HG03039 (cell line): ENCODE data around the gene KRT37.

Experiments
- ATAC-seq: cut with Tn5 transposase; IDR thresholded peaks from one replicate; pipeline ENCODE4 v1.9.1; 2021; ENCODE audit warnings: mild to moderate bottlenecking, moderate library complexity; ENCODE audit not compliant: unreplicated experiment

Gene KRT37

DNA sequence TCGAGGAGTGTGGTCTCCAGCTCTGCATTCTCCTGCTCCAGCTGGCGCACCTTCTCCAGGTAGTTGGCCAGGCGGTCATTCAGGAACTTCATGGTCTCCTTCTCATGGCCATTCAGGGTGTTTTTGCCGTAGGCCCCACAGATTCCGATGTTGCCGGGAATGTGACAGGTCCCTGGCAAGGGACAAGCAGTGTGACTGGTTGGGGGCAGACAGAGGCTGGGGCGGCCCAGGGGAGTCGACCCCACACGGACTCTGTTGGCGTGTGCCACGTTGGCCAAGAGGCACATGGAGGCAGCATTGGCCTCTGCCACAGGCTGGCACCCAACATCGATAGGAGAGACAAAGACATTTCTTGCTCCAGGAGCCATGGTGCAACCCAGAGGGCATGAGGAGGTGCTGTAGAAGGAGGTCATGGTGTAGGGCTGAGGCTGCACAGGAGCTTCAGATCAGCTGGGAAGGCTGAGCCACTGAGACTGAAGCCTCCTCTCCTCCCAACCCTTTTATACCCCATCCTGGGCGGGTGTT, at the start of gene KRT37:
Gene KRT37 (minus strand): TSS at position 475 of the 525 bp plus-strand sequence. CDS start 62 bp downstream, at position 413.
- no peak for ATAC-seq

DNA sequence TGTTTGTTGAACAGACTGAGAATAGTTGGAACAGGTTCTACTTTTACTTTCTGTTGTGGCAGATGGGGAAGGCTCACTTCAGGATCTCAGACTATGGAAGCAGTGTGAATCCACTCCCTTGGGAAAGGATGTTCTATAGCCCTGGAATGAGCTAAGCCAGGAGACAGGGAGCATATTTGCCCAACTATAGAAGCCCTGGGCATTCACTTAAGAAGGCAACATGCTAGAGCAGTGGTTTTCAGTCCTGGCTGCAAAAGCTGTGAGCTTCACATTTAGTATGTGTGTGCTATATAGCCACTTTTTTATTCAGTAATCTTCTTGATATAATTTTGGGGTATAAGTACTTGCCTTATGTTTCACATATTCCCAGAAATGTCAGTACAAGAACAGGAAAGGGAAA, 44.0 kb upstream of the KRT37 start:
- ATAC-seq: no peak

- no peak for ATAC-seq
Measured at GRCh38 chr17:41467561-41467960, 43.2 kb upstream of the KRT37 start.

DNA sequence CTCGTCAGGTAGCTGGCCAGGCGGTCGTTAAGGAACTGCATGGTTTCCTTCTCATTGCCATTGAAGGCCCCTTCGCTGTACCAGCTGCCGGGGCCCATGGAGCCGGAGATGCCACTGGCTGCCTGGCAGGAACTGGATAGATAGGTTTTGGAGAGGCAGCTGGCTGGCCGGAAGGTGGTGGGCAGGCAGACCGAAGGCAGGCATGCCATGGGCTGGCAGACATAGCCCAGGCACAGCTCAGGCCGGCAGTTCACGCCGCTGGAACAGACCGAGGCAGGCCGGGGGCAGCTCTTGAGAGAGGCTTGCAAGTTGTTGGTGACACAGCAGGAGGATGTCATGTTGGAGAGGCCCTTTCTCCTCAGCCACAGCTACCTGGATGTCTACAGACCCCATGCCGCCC, 42.6 kb upstream of the KRT37 start, which contains the start of gene KRT32:
Gene KRT32 (minus strand): TSS at position 399 of the 400 bp plus-strand sequence. CDS start 61 bp downstream, at position 338.
- ATAC-seq: no peak

GRCh38 chr17:41464682-41465081, 40.3 kb upstream of the KRT37 start:
- no peak for ATAC-seq

DNA sequence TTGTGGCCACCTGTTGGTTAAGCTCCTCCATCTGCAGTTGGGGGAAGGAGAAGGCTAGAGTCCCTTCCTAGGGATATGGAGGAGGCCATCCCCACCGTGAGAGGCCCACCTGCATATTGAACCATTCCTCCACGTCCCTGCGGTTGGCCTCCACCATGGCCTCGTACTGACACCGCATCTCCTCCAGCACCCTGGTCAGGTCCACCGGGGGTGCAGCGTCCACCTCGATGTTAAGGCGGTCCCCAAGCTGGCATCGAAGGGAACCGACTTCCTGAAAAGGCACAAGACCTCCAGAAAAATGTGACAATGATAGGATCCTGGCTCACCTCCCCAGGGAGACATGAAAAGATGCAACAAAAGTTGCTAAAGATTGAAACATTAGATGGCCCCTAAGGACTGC, 39.8 kb upstream of the KRT37 start:
- ATAC-seq: no peak

- no peak for ATAC-seq
Measured at GRCh38 chr17:41463746-41464145, 39.4 kb upstream of the KRT37 start.

DNA sequence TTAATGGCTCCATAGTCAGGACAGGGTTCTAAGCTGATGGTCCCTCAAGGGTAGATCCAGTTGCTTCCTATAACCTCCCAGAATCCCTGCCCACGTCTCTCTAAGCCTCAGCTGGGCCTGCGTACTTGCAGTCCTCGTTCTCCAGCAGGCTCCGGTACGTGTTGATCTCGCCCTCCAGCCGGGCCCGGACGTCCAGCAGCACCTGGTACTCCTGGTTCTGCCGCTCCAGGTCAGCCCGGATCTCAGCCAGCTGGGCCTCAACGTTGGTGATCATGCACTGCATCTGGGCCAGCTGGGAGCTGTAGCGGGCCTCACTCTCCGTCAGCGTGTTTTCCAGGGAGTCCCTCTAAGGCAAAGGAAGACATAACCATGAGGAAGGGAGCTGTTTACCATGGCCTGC, 38.3 kb upstream of the KRT37 start:
- no peak for ATAC-seq

- ATAC-seq: no peak
Measured at GRCh38 chr17:41457676-41458075, 33.3 kb upstream of the KRT37 start.

DNA sequence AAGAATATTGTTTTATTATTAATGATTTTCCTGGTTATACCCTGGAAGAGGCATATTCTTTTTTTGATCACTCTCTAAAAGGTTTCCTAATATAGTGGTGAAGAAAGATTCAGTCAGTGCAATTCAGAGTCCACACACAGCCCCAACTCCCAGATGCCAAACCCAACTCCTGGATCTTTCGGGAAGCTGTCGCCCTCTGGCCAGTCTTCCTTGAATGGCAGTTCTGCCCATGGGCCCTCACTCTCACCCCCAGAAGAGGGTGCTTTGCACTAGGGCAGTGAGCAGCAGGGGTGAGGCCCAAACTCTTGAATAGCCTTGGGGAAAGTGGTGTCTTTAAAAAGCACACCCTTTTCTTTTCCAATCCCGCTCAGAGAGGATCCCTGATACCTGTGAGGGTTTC, 31.8 kb upstream of the KRT37 start:
- ATAC-seq: no peak

DNA sequence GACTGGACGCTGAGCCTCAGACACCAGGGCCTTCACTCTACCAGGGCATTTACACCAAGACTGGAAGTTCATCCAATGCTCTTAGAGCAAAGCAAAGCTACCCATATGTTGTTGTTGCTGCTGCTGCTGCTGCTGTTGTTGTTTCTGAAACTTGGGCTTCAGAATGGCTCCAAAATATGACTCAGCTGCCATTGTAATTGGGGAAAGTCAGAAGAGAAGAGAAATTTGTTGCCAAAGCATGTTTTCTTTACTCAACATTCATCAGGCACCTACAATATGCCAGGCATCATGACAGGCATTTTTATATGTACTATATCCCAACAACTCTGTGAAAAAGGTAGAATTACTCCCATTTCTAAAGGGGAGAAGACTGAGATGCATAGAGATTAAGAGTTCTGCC, 30.9 kb upstream of the KRT37 start:
- ATAC-seq: no peak

DNA sequence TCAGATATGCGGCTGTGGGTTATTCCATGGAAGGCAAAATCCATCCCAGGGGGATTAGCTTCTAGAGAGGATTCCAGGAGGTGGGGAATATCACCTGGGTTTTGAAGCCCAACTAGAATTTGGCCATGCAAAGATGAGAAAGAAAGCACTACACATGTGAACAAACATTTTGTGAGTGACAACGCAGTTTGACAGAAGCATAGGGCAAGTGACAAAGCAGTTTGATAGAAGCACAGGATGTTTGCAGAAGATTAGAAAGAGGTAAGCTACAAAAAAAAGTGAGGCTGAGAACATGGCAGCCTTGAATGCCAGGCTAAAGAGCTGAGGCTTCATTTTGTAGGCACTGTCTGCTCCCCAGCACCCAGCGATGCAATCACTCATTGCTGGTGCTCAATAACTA, 28.7 kb upstream of the KRT37 start:
- no peak for ATAC-seq

GRCh38 chr17:41452281-41452680, 27.9 kb upstream of the KRT37 start:
- no peak for ATAC-seq

DNA sequence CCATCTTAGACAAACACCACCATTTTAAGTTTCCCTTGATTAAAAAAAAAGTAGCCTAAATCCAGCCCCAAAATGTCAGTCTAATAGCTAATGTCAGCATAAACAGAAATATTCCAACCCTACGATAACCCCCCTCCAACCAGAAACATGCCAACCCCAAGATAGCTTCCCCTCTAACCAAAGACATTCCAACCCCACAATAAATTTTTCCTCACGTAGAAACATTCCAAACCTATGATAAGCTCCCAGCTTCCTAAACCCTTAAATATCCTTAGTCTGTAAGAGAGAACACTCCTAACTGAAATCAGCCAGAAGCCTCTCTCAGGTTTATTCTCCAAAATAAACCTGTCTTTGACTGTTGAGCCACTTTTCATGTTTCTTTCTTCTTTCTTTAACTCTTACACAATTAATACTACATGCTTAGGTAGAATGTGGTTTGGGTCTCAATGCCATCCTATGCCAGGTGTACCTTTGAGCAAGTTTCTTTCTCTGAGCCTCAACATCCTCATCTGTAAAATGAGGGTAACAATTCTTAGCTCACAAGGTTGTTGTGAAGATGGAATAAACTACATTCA, 26.9 kb upstream of the KRT37 start:
- no peak for ATAC-seq

DNA sequence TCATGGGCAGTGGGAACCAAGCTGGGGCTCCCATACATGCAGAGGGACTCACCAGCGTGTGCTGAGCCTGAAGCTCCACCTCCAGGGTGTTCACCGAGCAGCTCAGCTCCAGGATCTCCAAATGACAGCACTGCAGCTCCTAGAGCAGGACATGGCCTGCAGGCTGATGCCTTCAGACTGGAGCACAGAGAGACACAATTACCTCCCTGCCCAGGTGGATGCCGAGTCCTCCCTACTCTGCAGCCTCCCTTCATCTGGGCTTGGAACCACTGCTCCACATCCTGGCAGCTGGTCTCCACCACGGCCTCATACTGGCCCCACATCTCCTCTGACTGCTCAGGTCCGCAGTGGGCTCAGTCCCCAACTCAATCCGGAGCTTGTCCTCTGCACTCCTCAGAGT, 24.6 kb upstream of the KRT37 start:
- ATAC-seq: no peak

DNA sequence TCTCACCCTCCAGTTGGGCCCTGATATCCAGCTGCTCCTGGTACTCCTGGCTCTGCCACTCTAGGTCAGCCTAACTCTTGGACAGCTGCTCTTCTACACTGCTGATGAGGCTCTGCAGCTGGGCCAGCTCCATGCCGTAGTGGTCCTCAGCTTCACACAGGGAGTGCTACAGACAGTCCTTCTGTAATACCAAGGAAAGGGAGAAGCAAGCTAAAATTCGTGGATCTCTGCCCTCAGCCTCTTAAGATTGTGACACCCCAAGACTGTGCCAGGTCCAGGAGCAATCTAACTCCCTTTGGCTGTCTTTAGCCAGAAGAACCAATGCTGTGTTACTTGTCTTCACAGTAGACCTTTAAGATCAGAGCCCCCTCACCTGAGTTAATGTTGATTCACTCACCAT, 24.1 kb upstream of the KRT37 start:
- ATAC-seq: no peak

DNA sequence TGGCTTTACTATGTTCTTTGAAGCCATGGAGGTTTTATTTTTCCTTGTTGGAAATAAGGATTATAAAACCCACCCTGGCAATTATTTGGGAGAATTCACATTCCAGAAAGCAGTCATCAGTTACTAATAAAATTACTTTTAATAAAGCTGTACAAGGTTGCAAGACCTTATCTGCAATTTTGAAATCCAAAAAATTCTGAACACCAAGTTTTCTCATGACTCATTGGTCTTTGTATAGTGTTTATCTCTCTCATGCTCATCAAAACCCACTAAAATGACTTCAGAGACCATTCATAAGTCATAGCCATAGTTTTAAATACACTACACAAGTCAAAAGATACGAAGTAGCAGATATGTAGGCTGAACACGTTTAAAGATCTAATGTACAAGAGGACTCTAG, 22.4 kb upstream of the KRT37 start:
- no peak for ATAC-seq

- ATAC-seq: no peak
Measured at GRCh38 chr17:41444640-41445039, 20.3 kb upstream of the KRT37 start.

GRCh38 chr17:41444186-41444585, 19.8 kb upstream of the KRT37 start:
- no peak for ATAC-seq

DNA sequence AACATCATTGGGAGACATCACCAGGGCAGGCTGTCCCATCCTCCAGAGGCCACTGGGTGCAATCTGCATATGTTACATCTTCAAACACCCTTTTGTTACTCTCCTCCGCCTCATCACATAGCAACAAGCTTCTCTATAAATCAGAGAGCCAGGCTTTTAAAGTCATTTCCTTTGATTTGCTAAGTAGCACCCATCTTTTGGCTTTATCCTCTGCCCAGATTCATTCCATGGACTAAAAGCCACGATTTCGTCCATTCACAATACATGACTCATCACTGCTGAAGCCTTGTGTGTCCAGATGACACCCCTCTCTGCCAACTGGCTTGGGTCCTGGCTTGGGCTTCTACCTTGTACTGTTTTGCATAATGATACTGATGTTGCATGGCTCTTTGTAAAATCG, 18.4 kb upstream of the KRT37 start:
- ATAC-seq: no peak

GRCh38 chr17:41440531-41441033, 16.2 kb upstream of the KRT37 start, which contains the start of gene KRT38:
Gene KRT38 (minus strand): TSS chr17:41440983. CDS start chr17:41440921, 62 bp downstream.
- ATAC-seq: no peak

GRCh38 chr17:41439375-41439774, 15.0 kb upstream of the KRT37 start:
- no peak for ATAC-seq

DNA sequence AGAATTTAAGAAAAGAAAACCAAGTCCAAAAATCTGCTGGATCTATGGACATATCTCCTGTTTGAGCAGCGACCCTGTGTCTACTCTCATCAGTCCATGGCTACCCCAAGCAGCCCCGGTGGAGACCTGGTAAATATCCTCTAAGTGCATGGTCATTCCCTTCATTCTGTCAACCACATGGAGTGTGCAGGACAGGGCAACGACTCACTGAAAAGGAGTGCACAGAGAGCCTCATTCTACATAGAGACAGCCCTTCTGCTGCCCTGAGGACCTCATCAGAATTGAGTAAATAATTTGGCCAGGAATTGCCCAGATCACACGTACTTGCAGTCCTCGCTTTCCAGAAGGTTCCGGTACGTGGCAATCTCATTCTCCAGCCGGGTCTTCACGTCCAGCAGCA, 13.4 kb upstream of the KRT37 start:
- ATAC-seq: no peak
